B cell (primary cell): ENCODE measurements around the gene NT5DC2. TPM values are rescaled to one million over a fixed set of nuclear protein-coding genes. Genes with fewer than 3 reads are reported as not detected.

Experiments used
- ATAC-seq: fragments of 200-7000 bp; cut with Tn5 transposase; one replicate; pipeline ENCODE4 v1.10.0; 2021; ENCODE audit warnings: low read depth, mild to moderate bottlenecking, moderate number of reproducible peaks, moderate library complexity
- CTCF ChIA-PET: fragments of 350-600 bp; sonication (Branson Sonifier 250); formaldehyde crosslinking; loops from one replicate; lab custom pipeline; 2021; ENCODE audit warnings: antibody characterized with exemption, inconsistent platforms; lab: Charles Lee
- POLR2A ChIA-PET: fragments of 350-600 bp; sonication (Branson Sonifier 250); formaldehyde crosslinking; loops from one replicate; lab custom pipeline; 2021; ENCODE audit warnings: antibody characterized with exemption; lab: Charles Lee
- DNase-seq: peaks from one replicate; pipeline ENCODE4 v3.0.0; 2013
- H2AFZ ChIP-seq: 2 replicates; pipeline ENCODE4 v1.6.1; 2012; ENCODE audit warnings: mild to moderate bottlenecking, low read depth, low read length; ENCODE audit not compliant: insufficient read depth, poor library complexity, severe bottlenecking
- H3K27ac ChIP-seq, 2 donors: 1 replicate in 1 of 2; 2 replicates in 1 of 2; pipeline ENCODE4 v1.5.1; 2012 to 2013; ENCODE audit warnings: low read length in 2 of 2, mild to moderate bottlenecking in 2 of 2, moderate library complexity in 1 of 2
- H3K27me3 ChIP-seq, 4 experiments: fragments of 200-600 bp in 1 of 4; sonication (generic) in 1 of 4; replicated peaks in 1 of 4; 1 replicate in 2 of 4; 2 replicates in 2 of 4; pipeline versions ENCODE4 v1.6.1 to v1.7.0; 2013 to 2016; ENCODE audit warnings: low read length in 3 of 4, mild to moderate bottlenecking in 2 of 4, mixed read lengths in 1 of 4, moderate library complexity in 1 of 4; ENCODE audit not compliant: insufficient read depth in 4 of 4, control insufficient read depth in 3 of 4; ENCODE audit errors: control extremely low read depth in 1 of 4
- H3K36me3 ChIP-seq, 2 experiments: replicated peaks in 1 of 2; 1 replicate in 1 of 2; 2 replicates in 1 of 2; pipeline versions ENCODE4 v1.6.1 to v1.7.1; 2013; ENCODE audit warnings: low read length in 1 of 2; ENCODE audit not compliant: insufficient read depth in 2 of 2, control insufficient read depth in 1 of 2; ENCODE audit errors: control extremely low read depth in 1 of 2, extremely low read depth in 1 of 2
- H3K4me1 ChIP-seq, 2 donors: fragments of 200-600 bp in 1 of 2; sonication (generic) in 1 of 2; 1 replicate in 1 of 2; 2 replicates in 1 of 2; pipeline versions ENCODE4 v1.5.1 to v1.6.1; 2013 to 2017; ENCODE audit warnings: low read length in 2 of 2; ENCODE audit not compliant: control insufficient read depth in 2 of 2, insufficient read depth in 2 of 2
- H3K4me2 ChIP-seq: replicated peaks from 2 replicates; pipeline ENCODE3; 2012; ENCODE audit warnings: mild to moderate bottlenecking, low read depth, low read length; ENCODE audit not compliant: poor library complexity, severe bottlenecking
- H3K4me3 ChIP-seq, 5 experiments: fragments of 200-600 bp in 1 of 5; sonication (generic) in 1 of 5; 1 replicate in 3 of 5; 2 replicates in 2 of 5; pipeline versions ENCODE4 v1.5.1 to v1.7.0; 2011 to 2016; ENCODE audit warnings: low read length in 4 of 5, mild to moderate bottlenecking in 4 of 5, low read depth in 2 of 5, control low read depth in 1 of 5, moderate library complexity in 1 of 5; ENCODE audit not compliant: insufficient read depth in 1 of 5; ENCODE audit errors: control extremely low read depth in 1 of 5, extremely low read depth in 1 of 5
- H3K79me2 ChIP-seq: fragments of 200-600 bp; sonication (generic); one replicate; pipeline ENCODE4 v1.6.0; 2016; ENCODE audit warnings: low read length; ENCODE audit not compliant: control insufficient read depth, insufficient read depth
- H3K9ac ChIP-seq: fragments of 200-600 bp; sonication (generic); 2 replicates; pipeline ENCODE4 v1.6.1; 2017; ENCODE audit warnings: mild to moderate bottlenecking, low read length, moderate library complexity
- H3K9me3 ChIP-seq, 3 donors: one replicate each; pipeline versions ENCODE4 v1.6.1 to v1.7.1; 2013; ENCODE audit warnings: low read length in 2 of 3; ENCODE audit not compliant: control insufficient read depth in 2 of 3, insufficient read depth in 1 of 3; ENCODE audit errors: control extremely low read depth in 1 of 3
- H4K20me1 ChIP-seq: 2 replicates; pipeline ENCODE4 v1.6.0; 2012; ENCODE audit warnings: mild to moderate bottlenecking, low read length; ENCODE audit not compliant: insufficient read depth, control insufficient read depth, poor library complexity, severe bottlenecking
- H3K27ac Mint-ChIP-seq: one replicate; pipeline ENCODE4 v1.8.0; 2021; ENCODE audit warnings: mixed read lengths
- H3K27me3 Mint-ChIP-seq: one replicate; pipeline ENCODE4 v1.8.0; 2021; ENCODE audit warnings: mixed read lengths
- H3K4me1 Mint-ChIP-seq: one replicate; pipeline ENCODE4 v1.8.0; 2021; ENCODE audit warnings: mixed read lengths
- H3K4me3 Mint-ChIP-seq: one replicate; pipeline ENCODE4 v1.8.0; 2021; ENCODE audit warnings: mixed read lengths
- H3K9me3 Mint-ChIP-seq: one replicate; pipeline ENCODE4 v1.8.0; 2022; ENCODE audit warnings: mixed read lengths; ENCODE audit not compliant: insufficient read depth
- CTCF ChIP-seq: fragments of 200-600 bp; IDR thresholded peaks from one replicate; pipeline ENCODE4 v1.8.0; 2022; ENCODE audit warnings: antibody characterized with exemption, mild to moderate bottlenecking
- EZH2 ChIP-seq: IDR thresholded peaks from 2 replicates; pipeline ENCODE4 v1.6.1; 2012; ENCODE audit warnings: borderline replicate concordance, low read depth, mild to moderate bottlenecking, moderate library complexity, low read length; ENCODE audit not compliant: insufficient read depth, poor library complexity, severe bottlenecking
- WGBS: methylation state at CpG from one replicate; pipeline ENCODE4 v1.1.5; 2013; ENCODE audit warnings: missing lambda C conversion rate; ENCODE audit not compliant: insufficient coverage; 5-methylcytosine and 5-hydroxymethylcytosine counted together
- intact Hi-C: fragments of 100-400 bp; cut with micrococcal nuclease; formaldehyde crosslinking; loops from one replicate; pipeline ENCODE4 v1.10.0; 2022
- polyA plus RNA-seq: library from polyadenylated mRNA; depleted of rRNA; stranded (reverse); fragments of >200 nt; gene quantifications from 2 replicates; pipeline ENCODE4 v1.2.3, GENCODE V29; 2012
- total RNA-seq, 2 donors: library from RNA; stranded (reverse); fragments of 120-200 nt in 1 of 2; gene quantifications; 1 replicate in 1 of 2; 2 replicates in 1 of 2; pipeline versions ENCODE4 v1.2.3 to v1.2.4, GENCODE V29; 2013 to 2022

The NT5DC2 gene
- total and polyA plus RNA-seq, 2 donors (not counting 1 experiment from before 2014, with no cell fraction given), result 11.2 to 11.9 TPM

- no peak overlapping the region for H3K4me3 Mint-ChIP-seq
- no peak for ATAC-seq
- Histone ChIP-seq H3K4me2 (no peak overlapping the region), H3K9me3 (no peaks in the 10 kb centered on the region), H3K4me3 (no peak overlapping the region), H3K27me3 (no peaks in the 10 kb centered on the region), H3K27ac (no peak overlapping the region), H2AFZ (no peak overlapping the region), H4K20me1 (no peaks in the 10 kb centered on the region), H3K9ac (no peak overlapping the region), H3K79me2 (no peaks in the 10 kb centered on the region), H3K4me1 (no peaks in the 10 kb centered on the region), H3K36me3 (no peaks in the 10 kb centered on the region)
- H3K9me3 Mint-ChIP-seq, result no peaks in the 10 kb centered on the region
- no peaks in the 10 kb centered on the region for H3K4me1 Mint-ChIP-seq
- TF ChIP-seq EZH2 (no peak), CTCF (no peak)
- intact Hi-C loops, result no loop called here
- CTCF ChIA-PET, result no interaction called here
- DNase-seq, result no peak
- POLR2A ChIA-PET, result no interaction called here
- H3K27me3 Mint-ChIP-seq, result no peaks in the 10 kb centered on the region
- WGBS, result 89% methylated on average over 9 of the region's 11 CpGs
- no peak overlapping the region for H3K27ac Mint-ChIP-seq
Measured at GRCh38 chr3:52514576-52514975, 19.1 kb downstream of the NT5DC2 start.

- H3K27ac Mint-ChIP-seq, result no peak overlapping the region
- H3K4me3 Mint-ChIP-seq, result no peak overlapping the region
- DNase-seq (no peak), ATAC-seq (no peak)
- 93% methylated on average over 7 of the region's 7 CpGs for WGBS
- Histone ChIP-seq H3K36me3 (no peaks in the 10 kb centered on the region), H3K4me1 (no peaks in the 10 kb centered on the region), H2AFZ (no peak overlapping the region), H3K4me3 (no peak overlapping the region), H3K9me3 (no peaks in the 10 kb centered on the region), H4K20me1 (no peaks in the 10 kb centered on the region), H3K27me3 (no peaks in the 10 kb centered on the region), H3K27ac (no peak overlapping the region), H3K4me2 (no peak overlapping the region), H3K79me2 (no peaks in the 10 kb centered on the region), H3K9ac (no peak overlapping the region)
- TF ChIP-seq CTCF (no peak), EZH2 (no peak)
- intact Hi-C loops, result no loop called here
- no peaks in the 10 kb centered on the region for H3K27me3 Mint-ChIP-seq
- no peaks in the 10 kb centered on the region for H3K4me1 Mint-ChIP-seq
- ChIA-PET POLR2A (no interaction called here), CTCF (no interaction called here)
- H3K9me3 Mint-ChIP-seq, result no peaks in the 10 kb centered on the region
Measured at GRCh38 chr3:52513281-52513680, 20.4 kb downstream of the NT5DC2 start.
